RWPE1 (cell line): ENCODE measurements around the gene HMMR.
A peak's percentile ranks its signal among the peaks of the same experiment; 100 is the strongest.

Experiments used
- CTCF ChIA-PET: fragments of 350-600 bp; sonication (Branson Sonifier 250); formaldehyde crosslinking; extraction: SDS; loops from one replicate; lab custom pipeline; 2021; lab: Yijun Ruan, JAX
- POLR2A ChIA-PET: fragments of 400-600 bp; formaldehyde crosslinking; extraction: SDS; loops from one replicate; lab custom pipeline; 2020; ENCODE audit warnings: antibody characterized with exemption; ENCODE audit not compliant: low non-redundant PET; lab: Yijun Ruan, JAX
- DNase-seq: peaks from one replicate; pipeline ENCODE4 v3.0.0; 2012; ENCODE audit warnings: low spot score
- H3K27ac ChIP-seq: fragments of 450-650 bp; 2 replicates; pipeline ENCODE4 v1.5.1; 2017
- CTCF ChIP-seq: fragments of 450-650 bp; conservative IDR thresholded peaks from 2 replicates; pipeline ENCODE4 v1.5.1; 2017; ENCODE audit warnings: low read depth, mild to moderate bottlenecking

Gene HMMR

GRCh38 chr5:163489745-163490075, 29.3 kb downstream of the HMMR start:
- DNase-seq: no peak
- no peak for TF ChIP-seq CTCF
- 0 out of 2 replicates have a peak overlapping the region, but pooled peaks have one; percentile 28 for H3K27ac ChIP-seq
- ChIA-PET POLR2A (no interaction called here), CTCF (interaction anchor here (0.6 to 1.1 kb wide), 2 partner anchors 10 to 13 kb away, joined by 3 read pairs; no protein-coding TSS in a partner anchor)

- ChIA-PET POLR2A (no interaction called here), CTCF (no interaction called here)
- TF ChIP-seq CTCF: no peak
- peak; percentile 24 for DNase-seq
- H3K27ac ChIP-seq: no peak overlapping the region
Measured at GRCh38 chr5:163496286-163496685, 35.9 kb downstream of the HMMR start.

GRCh38 chr5:163497315-163497714, 36.9 kb downstream of the HMMR start:
- ChIA-PET CTCF (interaction anchor here (0.6 kb wide), 1 partner anchor 24 kb away, joined by 3 read pairs; no protein-coding TSS in a partner anchor), POLR2A (no interaction called here)
- no peak for TF ChIP-seq CTCF
- DNase-seq: no peak
- no peak overlapping the region for H3K27ac ChIP-seq

- ChIA-PET CTCF (no interaction called here), POLR2A (no interaction called here)
- H3K27ac ChIP-seq: no peak overlapping the region
- no peak for TF ChIP-seq CTCF
- DNase-seq: peak; percentile 19
Measured at GRCh38 chr5:163498886-163499285, 38.5 kb downstream of the HMMR start.

- DNase-seq: no peak
- H3K27ac ChIP-seq: no peak overlapping the region
- POLR2A ChIA-PET: interaction anchor here (1.9 kb wide), 1 partner anchor 12 kb away, joined by 4 read pairs; no protein-coding TSS in a partner anchor
- CTCF ChIA-PET: interaction anchor here (0.9 to 1.2 kb wide), 3 partner anchors 12 to 40 kb away, joined by 3 to 6 read pairs (median 5); no protein-coding TSS in a partner anchor
- TF ChIP-seq CTCF: no peak
Measured at GRCh38 chr5:163502521-163502920, 42.1 kb downstream of the HMMR start.

- ChIA-PET CTCF (interaction anchor here (0.7 to 1.2 kb wide), 4 partner anchors 13 to 41 kb away, joined by 3 to 6 read pairs (median 4); no protein-coding TSS in a partner anchor), POLR2A (interaction anchor here (1.9 kb wide), 1 partner anchor 13 kb away, joined by 4 read pairs; no protein-coding TSS in a partner anchor)
- TF ChIP-seq CTCF: peak; percentile 75
- H3K27ac ChIP-seq: peak overlapping the region; percentile 65
- DNase-seq: peak; percentile 60
Measured at GRCh38 chr5:163503106-163504078, 43.0 kb downstream of the HMMR start.
